HG03039 (cell line): ENCODE results near the gene DTNBP1.
A peak's percentile ranks its signal among the peaks of the same experiment; 100 is the strongest.

ENCODE experiments used
- ATAC-seq: cut with Tn5 transposase; IDR thresholded peaks from one replicate; pipeline ENCODE4 v1.9.1; 2021; ENCODE audit warnings: mild to moderate bottlenecking, moderate library complexity; ENCODE audit not compliant: unreplicated experiment

The DTNBP1 gene

GRCh38 chr6:15626878-15627674, 35.8 kb downstream of the DTNBP1 start:
- no peak for ATAC-seq

GRCh38 chr6:15626160-15626559, 36.7 kb downstream of the DTNBP1 start:
- no peak for ATAC-seq

GRCh38 chr6:15623276-15624116, 39.3 kb downstream of the DTNBP1 start:
- no peak for ATAC-seq

- ATAC-seq = no peak
Measured at GRCh38 chr6:15622045-15622740, 40.6 kb downstream of the DTNBP1 start.

- peak; percentile 92 for ATAC-seq
Measured at GRCh38 chr6:15621203-15622044, 41.4 kb downstream of the DTNBP1 start.

- ATAC-seq = no peak
Measured at GRCh38 chr6:15620611-15621010, 42.2 kb downstream of the DTNBP1 start.

DNA sequence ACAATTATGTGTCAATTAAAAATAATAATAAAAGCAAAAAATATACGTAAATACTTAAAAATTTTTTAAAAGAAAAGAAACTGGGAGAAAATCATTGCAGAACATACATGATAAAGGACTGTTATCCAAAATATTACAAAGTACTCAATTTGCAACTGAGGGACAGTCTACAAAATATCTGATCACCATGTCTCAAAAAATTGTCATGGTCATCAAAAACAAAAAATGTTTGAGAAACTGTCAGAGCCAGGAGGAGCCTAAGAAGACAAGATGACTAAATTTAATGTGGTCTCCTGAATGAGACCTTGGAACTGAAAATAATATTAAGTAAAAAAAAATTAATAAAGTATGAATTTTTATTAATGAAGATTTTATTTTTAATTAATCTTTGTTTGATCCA, 43.5 kb downstream of the DTNBP1 start:
- ATAC-seq = no peak

DNA sequence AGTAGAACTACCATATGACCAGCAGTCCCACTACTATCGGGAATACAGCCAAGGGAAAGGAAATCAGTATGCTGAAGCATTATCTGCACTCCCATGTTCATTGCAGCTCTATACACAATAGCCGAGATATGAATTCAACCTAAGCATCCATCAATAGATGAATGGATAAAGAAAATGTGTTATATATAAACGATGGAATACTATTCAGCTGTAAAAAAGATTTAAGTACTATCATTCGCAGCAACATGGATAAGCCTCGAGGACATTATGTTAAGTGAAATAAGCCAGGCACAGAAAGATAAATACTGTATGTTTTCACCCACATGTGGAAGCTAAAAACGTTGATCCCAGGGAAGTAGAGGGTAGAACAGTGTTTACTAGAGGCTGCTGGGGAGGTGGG, 44.1 kb downstream of the DTNBP1 start:
- no peak for ATAC-seq

GRCh38 chr6:15616261-15616660, 46.6 kb downstream of the DTNBP1 start:
- no peak for ATAC-seq

DNA sequence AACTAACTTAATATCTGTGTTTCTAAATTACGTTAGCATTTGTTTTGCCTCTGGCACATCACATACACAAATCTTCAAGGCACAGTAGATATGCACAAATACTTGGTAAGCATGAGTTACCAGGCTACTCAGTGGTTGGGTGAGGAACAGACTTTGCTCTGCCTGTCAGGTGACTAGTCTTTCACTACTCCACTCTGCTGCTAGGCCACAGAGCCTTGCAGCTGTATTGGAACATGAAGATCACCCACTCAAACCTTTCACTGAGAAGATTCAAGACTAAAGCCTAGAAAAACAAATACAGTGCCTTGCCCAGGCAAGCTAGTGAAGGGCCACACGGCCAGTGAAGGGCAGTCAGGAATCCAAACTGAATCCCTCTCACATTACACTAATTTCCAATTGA, 47.0 kb downstream of the DTNBP1 start:
- no peak for ATAC-seq

GRCh38 chr6:15614277-15614676, 48.6 kb downstream of the DTNBP1 start:
- no peak for ATAC-seq

DNA sequence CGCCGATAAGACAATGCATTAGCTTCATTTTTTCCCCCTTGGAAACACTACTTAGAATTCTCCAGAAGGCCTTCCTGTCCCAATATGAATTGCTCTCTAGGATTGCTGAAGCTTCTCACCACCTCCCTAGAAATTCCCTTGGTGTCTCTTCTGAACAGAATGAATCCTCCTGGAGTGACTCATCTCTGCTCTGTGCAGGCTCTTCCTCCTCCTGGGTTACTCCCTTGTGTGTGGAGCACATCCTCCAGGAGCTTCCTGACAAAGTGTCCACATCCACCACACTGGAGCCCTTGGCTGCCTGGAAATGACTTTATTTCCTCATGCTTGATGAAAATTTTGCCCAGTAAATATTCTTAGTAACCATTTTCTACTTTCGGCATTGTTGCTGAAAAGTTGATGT, 54.4 kb downstream of the DTNBP1 start:
- no peak for ATAC-seq

GRCh38 chr6:15607603-15608002, 55.2 kb downstream of the DTNBP1 start:
- ATAC-seq = no peak

GRCh38 chr6:15606347-15606746, 56.5 kb downstream of the DTNBP1 start:
- ATAC-seq = no peak

DNA sequence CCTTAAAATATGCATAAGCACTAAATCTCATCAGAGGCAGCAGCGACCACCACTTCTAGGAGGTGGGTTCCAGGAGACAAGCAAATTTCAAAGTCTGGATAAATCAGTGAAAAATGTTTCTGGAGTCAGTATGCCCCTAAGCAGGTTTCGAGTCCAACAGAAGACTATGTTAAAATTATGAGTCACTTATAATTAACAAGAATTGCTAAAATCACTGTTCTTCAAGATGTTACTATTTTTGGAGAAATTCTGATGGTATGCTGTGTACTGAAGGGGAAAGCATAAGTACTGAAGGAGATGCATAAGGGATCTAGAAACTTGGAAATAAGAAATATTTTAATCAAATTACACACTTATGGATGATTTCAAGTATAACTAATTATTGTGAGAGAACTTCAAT, 58.0 kb downstream of the DTNBP1 start:
- no peak for ATAC-seq

DNA sequence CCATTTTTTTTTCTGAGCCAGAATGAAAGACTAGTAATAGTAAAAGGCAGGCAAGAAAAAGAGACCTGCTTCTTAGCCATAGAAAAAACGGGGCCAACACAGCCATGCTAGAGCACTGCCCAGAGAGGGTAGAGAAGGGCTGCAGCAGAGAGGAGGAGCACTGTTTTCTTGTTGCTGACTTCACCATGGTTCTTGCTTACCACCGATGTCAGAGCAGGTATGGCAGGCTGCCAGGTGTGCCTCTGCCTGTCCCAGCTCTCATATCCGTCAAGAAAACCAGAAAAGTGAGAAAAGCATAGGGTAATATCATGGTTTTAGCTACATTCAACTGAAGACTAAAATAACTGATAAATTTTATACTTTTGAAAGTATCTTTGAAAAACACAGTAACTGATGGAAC, 60.7 kb downstream of the DTNBP1 start:
- ATAC-seq = no peak

- ATAC-seq = no peak
Measured at GRCh38 chr6:15598273-15598798, 64.5 kb downstream of the DTNBP1 start.

- no peak for ATAC-seq
Measured at GRCh38 chr6:15596186-15596896, 66.5 kb downstream of the DTNBP1 start.

DNA sequence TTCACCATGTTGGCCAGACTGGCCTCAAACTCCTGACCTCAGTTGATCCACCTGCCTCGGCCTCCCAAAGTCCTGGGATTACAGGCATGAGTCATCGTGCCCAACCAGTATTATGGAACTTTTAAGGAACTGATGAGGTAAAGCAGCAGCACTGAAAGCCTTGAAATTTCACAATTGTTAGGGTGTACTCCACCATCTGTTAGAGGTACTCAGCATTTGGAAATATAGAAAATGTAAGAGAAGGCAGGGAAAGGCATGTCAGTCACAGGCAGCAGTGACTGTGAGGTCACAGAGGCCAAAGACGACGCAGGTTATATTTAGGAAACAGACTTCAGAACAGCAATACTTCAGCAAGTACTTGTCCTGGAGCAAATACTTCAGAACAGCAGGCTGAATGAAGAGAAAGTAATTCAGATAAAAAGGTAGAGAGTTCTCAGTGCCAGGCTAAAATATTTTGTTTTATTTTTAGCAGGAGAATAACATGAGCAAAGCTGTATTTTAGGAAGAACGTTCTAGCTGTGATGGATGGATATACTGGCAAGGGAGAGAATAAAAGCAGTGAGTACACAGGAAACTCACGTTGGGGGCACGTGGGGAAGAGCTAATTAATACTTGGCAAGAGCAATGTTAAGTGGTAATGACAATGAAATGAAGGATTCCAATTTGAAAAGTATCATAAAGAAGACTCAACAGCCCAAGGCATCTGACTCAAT, 67.2 kb downstream of the DTNBP1 start:
- no peak for ATAC-seq
